ENCODE measurements around the gene DMD.
"Not testable (repeated sequence)": the region's sequence is repeated elsewhere in the genome, so short reads cannot be mapped to it uniquely, and the experiment has no call there.

The DMD gene

DNA sequence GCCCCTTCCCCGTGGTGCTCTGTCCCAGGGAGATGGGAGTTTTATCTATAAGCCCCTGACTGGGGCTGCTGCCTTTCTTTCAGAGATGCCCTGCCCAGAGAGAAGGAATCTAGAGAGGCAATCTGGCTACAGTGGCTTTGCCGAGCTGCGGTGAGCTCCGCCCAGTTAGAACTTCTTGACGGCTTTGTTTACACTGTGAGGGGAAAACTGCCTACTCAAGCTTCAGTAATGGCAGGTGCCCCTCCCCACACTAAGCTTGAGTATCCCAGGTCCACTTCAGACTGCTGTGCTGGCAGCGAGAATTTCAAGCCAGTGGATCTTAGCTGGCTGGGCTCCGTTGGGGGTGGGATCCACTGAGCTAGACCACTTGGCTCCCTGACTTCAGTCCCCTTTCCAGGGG, 1740.6 kb downstream of the DMD start:
- in situ Hi-C loops (cut with MboI; ENCODE audit: low sequenced_read_pairs) = not testable (repeated sequence)

DNA sequence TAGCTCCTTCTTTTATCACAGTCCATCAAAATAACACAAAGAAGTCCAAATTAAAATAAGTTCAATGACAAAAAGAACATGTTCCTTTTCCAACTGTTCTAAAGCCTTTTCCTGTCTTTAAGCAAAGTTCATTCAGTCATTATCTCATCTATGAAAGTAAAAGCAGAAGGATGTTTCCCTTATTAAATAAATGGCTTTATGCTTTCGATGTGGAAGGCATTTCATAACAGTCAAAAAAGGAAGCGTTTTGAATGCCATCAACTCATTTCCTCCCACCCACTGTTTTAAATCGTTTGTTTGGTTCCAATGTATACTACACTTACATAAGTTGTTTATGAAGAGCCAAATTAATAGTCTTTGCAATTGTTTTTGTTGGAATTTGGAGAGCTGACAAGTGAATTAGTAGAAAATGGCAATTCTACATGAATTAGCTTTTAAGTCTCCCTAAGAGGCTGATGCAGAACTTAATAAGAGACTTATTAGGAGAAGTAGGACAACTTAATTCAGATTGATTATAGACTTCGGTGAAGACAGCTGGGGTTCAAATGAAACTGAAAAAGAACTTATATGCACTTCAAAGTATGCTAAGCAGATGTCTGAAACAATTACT, 1746.9 kb downstream of the DMD start:
- in situ Hi-C loops (cut with MboI; ENCODE audit: low sequenced_read_pairs) = no loop called here

DNA sequence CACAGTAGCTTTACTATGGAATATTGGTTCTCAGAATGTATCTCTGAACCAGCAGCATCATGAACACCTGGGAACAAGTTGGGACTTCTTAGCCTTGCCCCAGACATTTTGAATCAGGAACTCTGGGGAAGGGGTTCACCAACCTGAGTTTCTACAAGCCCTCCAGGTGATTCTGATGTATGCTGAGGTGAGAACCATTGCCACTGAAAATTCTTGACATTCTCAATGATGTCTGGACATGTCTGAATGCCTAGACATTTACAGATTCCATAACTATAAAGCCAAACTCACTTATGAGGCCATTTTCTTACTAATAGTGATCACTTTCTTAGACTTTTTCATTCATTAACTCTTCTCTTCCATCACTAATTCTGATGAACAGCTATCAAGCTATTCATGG, 1750.1 kb downstream of the DMD start:
- in situ Hi-C loops (cut with MboI; ENCODE audit: low sequenced_read_pairs) = no loop called here

DNA sequence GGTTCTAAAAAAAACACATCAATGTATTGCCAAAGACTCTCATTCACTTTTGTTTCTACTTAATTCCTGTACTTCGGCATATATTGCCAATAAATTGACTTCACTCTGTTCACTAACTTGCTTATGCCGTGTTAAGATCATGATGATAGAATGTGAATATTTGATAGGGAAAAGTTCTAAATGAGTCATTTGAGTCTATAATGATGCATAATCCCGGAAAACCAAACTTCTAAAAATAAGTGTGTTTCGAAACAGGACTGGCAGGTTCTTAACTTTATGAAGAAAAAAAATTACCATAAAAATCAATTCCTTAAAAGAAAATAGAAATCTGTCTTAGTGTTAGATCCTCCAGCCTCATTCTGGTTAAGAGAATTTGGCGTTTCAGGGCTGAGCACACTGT, 1752.0 kb downstream of the DMD start:
- in situ Hi-C loops (cut with MboI; ENCODE audit: low sequenced_read_pairs) = no loop called here

DNA sequence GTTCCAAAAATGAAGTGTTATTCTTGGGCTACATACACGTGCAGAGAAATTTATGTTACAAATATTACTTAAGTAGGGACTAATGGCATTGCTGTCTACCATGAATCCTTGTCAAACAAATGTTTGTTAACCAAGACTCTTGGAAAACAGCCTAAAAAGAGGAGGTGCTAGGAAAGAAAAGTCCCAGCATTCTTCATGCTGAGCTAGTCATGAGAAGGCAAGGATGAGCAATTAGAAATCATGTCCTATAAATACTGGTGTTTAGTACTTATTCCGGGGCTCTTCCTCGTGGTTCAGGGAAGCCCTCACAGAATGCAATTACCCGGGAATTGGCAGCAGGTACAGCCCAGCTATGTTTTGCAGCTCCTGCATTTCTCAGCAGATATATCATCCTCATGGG, 1761.4 kb downstream of the DMD start:
- in situ Hi-C loops (cut with MboI; ENCODE audit: low sequenced_read_pairs) = no loop called here

DNA sequence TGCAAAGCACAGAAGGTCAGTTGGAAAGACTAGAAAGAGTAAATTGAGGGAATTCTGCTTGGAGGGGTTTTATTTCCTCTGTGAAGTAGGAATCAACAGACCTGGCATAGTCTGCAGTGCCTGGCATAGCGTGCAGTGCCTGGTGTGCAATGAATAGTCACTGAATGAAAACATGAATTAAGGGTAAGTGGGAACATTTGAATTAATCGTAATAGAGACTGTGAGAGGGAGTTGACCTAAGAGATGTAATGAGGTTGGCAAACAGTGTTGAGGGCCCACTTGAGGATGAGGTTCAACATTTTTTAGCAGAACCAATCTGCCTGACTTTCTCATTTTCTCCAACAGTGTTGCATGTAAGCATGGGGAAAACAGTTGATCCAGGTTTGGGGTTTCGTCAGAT, 1762.3 kb downstream of the DMD start:
- in situ Hi-C loops (cut with MboI; ENCODE audit: low sequenced_read_pairs) = no loop called here

DNA sequence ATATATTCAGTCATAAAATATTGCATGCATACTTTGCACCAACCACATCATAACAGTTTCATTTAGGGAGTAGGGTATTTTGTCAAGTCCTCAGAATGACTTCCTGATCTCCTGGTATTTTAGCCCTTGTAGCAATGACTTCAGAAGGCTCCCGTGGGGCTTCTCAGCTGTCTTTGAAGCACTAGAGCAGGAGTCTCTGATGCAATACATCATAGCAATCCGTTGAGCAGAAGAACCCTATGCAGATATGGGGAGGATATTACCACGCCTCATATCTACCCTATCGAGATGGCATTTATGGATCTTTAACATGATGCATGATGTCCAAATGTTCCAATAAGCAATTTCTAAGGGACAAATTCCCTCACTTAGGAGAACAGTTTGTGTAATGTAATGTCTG, 1765.8 kb downstream of the DMD start:
- in situ Hi-C loops (cut with MboI; ENCODE audit: low sequenced_read_pairs) = no loop called here

DNA sequence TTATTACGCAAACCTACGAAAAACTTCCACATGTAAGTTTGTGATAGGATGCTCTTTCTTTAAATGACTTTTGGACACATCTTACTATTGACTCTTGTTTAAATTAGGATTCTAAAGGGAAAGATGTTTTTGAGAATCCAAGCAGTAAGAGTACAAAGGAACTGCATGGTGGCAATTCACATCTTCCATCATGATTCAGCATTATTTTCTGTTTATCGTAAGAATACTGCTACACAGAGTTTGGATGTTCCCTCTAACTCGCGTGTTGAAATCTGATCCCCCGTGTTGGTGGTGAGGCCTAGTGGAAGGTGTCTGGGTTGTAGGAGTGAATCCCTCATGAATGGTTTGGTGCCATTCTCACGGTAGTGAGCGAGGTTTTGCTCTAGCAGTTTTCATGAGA, 1767.7 kb downstream of the DMD start:
- in situ Hi-C loops (cut with MboI; ENCODE audit: low sequenced_read_pairs) = no loop called here

DNA sequence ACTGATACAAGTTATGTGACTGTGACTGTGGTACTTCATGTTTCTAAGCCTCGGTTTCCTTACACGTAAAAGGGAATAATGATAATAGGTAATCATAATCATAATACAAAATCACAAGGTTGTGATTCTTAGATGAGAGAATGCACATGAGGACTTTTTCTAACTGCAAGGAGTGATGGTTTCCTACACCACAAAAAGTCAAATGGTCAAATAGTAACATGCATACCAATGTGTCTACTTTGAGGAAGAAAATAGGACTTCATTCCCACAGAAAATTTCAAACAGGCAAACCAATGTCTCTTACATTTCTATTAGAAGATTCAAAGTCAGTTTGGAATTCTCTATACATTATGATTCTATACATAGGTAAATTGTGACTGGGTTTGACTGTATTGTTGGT, 1770.8 kb downstream of the DMD start:
- in situ Hi-C loops (cut with MboI; ENCODE audit: low sequenced_read_pairs) = no loop called here

DNA sequence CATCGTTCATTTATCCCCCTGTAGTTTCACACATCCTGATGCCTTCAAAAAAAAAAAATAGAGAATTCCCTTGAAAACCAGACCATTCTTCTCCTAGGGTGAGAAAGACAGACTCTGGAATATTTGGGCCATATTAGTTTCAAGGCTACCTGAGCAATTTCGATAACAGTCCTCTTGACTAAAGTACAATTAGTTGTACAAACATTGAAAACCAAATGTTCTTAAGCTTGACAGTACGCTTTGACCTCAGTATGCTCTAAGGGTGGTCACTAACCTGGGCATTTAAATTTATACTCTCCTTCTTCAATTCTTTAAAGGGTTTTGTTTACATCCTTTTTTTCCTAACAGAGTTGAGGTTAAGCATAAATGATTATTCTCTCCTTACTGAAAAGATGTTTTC, 1774.9 kb downstream of the DMD start:
- in situ Hi-C loops (cut with MboI; ENCODE audit: low sequenced_read_pairs) = no loop called here

DNA sequence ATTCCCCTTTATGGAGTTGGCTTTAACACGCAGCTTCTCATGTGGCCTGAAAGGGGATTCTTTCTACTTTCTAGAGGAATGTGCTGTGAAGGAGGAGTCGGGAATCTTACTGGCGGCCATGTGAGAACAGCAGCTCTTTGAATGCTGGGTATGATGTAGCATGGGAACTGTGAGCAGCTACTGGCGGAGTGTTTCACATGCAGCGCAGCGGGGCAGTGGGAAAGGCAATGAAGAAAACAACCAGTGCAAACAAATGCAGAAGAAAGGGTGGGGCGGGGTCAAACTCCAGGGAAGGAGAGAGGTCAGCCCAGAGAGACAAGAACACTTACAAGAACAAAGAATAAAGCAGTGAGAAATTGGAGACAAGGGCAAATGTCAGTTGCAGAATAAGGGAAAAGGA, 1775.8 kb downstream of the DMD start:
- in situ Hi-C loops (cut with MboI; ENCODE audit: low sequenced_read_pairs) = no loop called here

DNA sequence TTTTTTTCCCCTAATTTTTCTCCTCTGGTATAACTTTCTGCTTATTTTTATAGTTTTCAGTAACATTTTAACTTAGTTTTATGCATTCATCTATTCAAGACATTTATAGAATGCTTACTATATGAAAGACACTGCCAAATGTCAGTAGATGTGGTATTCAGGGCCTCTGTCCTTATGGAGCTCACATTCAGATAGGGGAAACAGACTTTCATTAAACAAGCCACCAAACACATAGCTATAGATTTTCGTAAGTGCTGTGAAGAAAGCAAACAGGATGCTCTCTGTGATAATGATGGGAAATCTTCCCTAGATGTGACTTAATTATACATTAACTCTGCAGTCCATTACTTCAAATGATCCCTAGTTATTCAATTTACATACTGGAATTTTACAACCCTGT, 1777.5 kb downstream of the DMD start:
- in situ Hi-C loops (cut with MboI; ENCODE audit: low sequenced_read_pairs) = no loop called here

DNA sequence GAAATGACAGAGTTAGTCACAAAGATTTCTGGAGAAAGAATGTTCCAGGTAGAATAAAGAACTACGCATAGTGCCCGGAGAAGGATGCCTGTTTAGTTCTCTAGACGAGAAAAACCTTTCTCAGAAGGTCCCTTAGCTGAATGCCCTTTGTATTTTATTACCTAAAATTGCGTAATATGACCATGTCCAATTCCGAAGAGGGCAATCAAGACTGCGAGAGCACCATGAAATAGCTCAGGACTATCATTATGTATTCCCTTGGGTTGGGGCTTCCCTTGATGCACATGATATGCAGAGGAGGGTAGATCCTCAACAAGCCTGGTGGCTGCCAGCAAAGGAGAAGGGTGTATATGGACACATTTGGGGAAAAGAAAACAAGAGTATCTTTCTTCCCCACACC, 1781.4 kb downstream of the DMD start:
- in situ Hi-C loops (cut with MboI; ENCODE audit: low sequenced_read_pairs) = no loop called here

DNA sequence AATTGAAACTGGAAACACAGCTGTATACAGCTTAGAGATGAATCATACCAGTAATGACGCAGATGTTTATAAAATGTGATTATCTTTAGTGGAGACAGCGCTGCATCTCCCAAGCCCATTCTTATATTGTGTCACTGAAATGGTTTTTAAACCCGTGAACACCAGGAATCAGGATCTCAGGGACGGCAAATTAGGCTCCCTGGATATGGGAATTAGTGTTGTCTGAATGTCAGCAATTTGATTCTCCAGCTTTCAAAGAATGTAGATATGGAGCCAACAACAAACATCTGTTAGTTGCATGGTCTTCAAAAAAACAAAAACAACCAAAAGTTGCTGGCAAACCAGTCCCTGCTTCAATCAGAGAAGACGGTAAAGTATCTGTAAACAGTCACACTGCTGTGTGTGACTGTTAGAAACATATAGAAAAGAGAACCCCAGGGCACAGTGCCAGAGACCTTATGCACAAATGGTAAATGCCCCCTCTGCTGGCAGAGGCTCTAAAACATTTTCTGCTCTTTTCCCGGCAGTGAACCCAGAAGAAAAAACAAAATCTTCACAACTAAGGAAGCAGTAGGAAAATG, 1787.7 kb downstream of the DMD start:
- in situ Hi-C loops (cut with MboI; ENCODE audit: low sequenced_read_pairs) = no loop called here

DNA sequence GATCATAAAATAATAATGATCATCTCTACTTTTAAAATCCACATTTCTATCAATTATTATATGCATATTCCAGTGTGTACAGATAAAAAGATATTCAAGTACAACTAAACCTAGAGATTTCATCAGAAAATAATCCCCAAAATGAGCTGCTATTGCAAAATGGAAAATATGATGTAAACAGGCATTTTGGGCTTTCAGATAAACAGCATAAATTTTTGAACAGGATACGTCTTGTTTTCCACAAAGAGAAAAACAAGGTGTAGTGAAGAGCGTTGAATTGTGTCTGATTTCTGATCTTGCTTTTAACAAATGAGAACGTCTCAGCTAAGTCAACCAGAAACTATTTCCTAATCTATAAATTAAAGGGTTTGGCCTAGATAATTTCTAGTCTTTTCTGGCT, 1789.9 kb downstream of the DMD start:
- in situ Hi-C loops (cut with MboI; ENCODE audit: low sequenced_read_pairs) = no loop called here

DNA sequence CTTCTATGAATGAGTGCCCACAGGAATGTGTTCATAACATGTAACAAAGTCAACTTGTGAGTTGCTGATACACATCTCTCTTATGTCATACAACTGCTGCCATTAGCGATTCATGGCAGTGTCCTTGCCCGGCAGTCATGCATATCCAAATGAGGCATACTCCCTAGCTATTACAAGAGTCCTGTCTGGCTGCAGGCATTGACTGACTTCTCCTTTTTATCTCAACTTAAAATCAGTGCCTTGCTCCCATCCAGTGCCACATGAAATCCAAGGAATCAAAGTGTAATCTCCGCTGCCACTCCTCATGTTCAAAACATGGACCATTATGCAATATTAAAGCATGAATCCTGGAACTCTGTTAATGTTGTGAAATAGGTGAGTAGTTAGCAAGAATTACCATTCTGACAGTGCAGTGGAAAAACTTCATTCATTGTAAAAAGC, 1790.6 kb downstream of the DMD start:
- in situ Hi-C loops (cut with MboI; ENCODE audit: low sequenced_read_pairs) = no loop called here

DNA sequence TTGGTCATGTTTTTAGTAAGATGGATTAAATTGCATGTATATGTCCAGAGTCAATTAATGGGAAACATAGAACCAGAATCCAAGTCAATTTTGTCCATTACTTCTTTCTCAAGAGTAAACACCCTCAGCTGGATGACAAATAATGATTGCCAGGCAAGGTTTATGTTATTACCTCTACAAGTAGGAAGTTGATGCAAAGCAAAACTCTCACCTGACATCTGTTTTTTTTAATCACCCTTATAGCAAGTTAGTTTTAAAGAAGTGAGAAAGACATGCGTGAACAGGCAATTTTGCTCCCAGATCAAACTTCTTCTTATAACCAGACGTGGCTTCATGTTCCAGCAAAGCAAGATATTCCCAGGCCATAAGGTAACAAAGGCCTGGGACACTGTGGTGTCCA, 1791.0 kb downstream of the DMD start:
- in situ Hi-C loops (cut with MboI; ENCODE audit: low sequenced_read_pairs) = no loop called here

DNA sequence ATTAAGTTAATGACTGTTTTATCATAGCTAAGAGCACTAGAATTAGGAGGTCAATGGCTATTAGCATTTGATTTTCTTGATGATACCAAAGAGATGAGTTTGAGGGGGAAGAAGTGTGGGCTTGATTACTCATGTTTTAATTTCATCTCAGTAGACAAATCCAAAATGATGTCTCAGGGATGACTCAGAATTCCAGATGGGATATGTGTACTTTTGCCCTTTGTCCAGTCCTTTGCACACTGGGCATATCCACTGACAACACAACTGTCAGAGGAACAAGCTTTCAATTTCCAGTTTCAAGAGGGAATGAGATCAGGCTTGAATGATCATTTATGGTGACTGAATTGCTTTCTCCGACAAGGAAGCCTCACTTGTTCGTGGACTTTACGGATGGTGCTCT, 1814.2 kb downstream of the DMD start:
- in situ Hi-C loops (cut with MboI; ENCODE audit: low sequenced_read_pairs) = no loop called here

DNA sequence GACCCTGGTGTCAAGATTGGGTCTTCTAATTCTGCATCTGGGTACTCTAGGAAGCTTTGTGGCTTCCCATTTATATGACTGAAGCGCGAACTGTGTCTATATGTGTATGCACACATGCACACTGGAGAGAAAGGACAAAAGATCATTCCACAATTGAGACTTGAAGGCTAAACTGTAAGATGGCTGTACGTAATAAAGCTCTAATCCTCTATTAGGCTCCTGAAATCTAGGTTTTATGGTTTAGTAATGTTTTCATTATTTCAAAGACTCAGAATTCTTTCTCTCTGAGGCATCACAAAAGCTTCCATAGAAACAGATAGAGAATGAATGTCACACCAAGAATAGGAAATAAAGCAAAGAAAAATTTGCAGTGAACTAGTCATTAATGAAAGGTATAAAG, 1818.8 kb downstream of the DMD start:
- in situ Hi-C loops (cut with MboI; ENCODE audit: low sequenced_read_pairs) = no loop called here

DNA sequence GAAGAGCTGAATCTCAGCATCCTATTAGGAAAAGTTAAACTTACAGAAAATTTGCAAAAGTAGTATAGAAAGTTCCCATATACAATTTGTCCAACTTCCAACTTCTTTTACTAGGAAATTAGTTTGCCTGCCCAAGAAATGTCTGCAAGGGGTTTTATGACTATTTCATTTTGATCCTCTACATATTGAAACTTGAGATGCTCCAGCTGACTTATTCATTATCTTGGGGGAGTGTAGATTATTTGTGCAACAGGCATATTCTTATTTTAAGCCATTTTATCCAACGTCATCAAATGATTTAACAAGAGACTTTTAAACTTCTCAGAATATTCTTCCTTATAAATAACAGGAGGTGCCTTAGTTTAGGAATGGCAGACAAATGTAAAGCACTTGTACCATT, 1822.4 kb downstream of the DMD start:
- in situ Hi-C loops (cut with MboI; ENCODE audit: low sequenced_read_pairs) = no loop called here

DNA sequence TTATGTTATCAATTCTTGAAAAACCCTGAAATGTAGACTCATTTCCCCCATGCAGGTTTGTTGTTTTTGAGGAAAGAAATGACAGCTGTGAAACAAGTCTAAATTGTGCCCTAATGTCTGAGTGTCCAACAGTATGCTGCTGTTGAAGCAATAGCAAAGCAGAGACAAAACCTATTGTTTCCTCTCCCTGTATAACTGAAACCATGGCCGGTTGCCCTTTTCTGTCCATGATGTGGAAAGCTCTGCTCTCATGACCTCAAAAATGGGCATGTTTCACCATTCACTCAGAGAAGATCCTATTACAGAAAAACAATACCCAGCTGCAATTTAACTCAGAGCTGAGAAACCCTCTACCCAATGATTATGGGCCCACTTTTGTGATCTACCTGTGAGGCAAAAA, 1826.9 kb downstream of the DMD start:
- in situ Hi-C loops (cut with MboI; ENCODE audit: low sequenced_read_pairs) = no loop called here

DNA sequence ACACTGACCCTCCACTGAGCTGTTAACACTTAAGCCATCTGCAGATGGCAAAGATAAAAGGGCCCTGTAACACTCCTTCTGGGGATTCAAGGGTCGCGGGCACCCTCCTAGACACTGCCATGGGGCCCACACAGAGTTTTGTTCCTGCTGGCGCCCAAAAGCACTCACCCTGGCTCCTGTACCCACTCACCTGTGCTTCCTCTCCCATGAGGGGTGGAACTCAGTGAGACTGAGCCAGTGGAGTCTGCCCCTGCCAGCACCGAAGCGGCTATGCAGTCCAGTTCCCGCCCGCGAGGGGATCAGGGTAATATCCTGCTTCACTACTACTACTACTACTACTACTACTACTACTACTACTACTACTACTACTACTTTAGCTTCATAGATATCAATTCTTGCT, 1827.4 kb downstream of the DMD start:
- in situ Hi-C loops (cut with MboI; ENCODE audit: low sequenced_read_pairs) = no loop called here

DNA sequence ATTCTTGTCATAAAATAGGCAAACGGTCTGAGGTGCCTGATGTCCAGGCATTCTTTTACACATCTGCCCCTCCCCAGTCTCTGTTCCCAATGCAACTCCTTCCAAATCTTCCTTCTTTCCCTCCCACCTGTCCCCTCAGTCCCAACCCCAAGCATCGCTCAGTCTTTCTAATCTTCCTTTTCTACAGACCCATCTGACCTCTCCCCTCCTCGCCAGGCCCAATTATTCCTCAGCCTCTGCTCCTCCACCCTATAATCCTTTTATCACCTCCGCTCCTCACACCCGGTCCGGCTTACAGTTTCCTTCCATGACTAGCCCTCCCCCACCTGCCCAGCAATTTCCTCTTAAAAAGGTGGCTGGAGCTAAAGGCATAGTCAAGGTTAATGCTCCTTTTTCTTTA, 1832.4 kb downstream of the DMD start:
- in situ Hi-C loops (cut with MboI; ENCODE audit: low sequenced_read_pairs) = not testable (repeated sequence)

Measured in hTERT RPE-1 (cell line).